COR-L47 (cell line): Measurements from ENCODE around the gene CORO1C.
"Not testable (repeated sequence)": the region's sequence is repeated elsewhere in the genome, so short reads cannot be mapped to it uniquely, and the experiment has no call there.

Experiments used
- DNase-seq: peaks from one replicate; lab custom pipeline; 2025; lab: John Stamatoyannopoulos, UW

The CORO1C gene

DNA sequence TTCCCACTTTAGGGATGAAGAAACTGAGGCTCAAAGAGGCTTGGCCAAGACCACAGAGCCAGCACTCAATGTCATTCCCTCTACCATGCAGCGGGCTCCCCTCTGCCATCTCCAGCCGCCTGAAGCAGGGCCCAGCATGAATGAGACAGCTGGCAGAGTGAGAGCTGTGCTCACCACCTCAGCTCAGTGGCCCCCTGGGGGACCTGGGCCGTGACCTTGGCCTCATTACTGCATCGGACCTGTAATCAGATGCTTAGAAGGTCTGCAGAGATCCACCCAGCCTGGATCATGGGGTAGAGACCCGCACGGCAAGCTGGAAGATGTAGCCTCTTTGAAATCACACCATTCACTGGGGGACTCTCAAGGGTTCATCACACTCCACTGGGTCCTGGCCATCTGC lies 22.7 kb upstream of the CORO1C start:
- no peak for DNase-seq

- no peak for DNase-seq
These were observed 21.1 kb upstream of the CORO1C start for GRCh38 chr12:108752387-108752786.

- no peak for DNase-seq
These were observed 20.5 kb upstream of the CORO1C start for GRCh38 chr12:108751821-108752220.

DNA sequence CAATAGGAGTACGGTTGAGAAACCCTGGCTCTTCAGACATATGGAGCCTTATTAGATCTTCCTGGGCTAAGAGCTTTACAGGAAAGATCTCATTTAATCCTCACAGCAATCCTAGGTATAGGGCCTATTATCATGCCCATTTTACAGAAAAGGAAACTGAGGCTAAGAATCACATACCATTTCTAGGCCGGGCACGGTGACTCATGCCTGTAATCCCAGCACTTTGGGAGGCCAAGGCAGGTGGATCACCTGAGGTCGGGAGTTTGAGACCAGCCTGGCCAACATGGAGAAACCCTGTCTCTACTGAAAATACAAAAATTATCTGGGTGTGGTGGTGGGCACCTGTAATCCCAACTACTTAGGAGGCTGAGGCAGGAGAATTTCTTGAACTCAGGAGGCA lies 19.7 kb upstream of the CORO1C start:
- DNase-seq: not testable (repeated sequence)

GRCh38 chr12:108750526-108750925 lies 19.2 kb upstream of the CORO1C start:
- no peak for DNase-seq

DNA sequence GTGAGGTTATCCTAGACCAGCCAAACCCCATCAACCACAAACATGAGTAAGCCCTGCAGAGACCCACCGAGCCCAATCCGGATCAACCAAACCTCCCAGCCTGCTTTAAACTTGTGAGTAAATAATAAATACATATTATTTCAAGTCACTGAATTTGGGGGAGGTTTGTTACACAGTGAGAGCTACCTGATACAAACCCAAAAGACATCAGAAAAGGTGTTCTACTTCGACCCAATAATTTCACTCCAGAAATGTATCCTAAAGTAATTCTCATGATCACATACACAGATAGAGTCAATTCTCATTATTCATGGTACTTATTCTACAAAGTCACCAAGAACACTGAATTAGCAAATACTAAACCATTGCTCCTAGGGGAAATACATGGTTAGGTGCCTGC lies 16.2 kb upstream of the CORO1C start:
- DNase-seq: no peak

DNA sequence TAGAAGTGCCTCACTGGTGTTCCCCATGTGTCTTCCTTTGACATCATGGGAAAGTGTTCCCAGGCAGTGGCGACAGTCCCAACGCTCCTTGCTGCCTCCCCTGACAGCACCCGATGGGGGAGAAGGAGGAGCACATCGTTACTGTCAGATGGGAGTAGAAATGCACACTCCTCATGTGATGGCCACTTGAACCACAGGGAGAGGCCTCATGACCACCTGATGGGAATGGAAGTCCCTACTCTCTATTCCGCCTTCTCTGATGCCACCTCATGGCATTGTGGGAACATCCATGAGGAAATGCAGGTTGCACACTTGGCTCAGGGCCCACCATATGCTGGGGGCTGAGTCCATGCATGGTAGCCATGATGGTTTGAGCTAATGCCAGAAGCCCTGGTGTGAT lies 14.3 kb upstream of the CORO1C start:
- no peak for DNase-seq

GRCh38 chr12:108744021-108744897 lies 12.9 kb upstream of the CORO1C start:
- DNase-seq: no peak

- DNase-seq: no peak
These were observed 6.9 kb upstream of the CORO1C start for GRCh38 chr12:108738170-108738569.

DNA sequence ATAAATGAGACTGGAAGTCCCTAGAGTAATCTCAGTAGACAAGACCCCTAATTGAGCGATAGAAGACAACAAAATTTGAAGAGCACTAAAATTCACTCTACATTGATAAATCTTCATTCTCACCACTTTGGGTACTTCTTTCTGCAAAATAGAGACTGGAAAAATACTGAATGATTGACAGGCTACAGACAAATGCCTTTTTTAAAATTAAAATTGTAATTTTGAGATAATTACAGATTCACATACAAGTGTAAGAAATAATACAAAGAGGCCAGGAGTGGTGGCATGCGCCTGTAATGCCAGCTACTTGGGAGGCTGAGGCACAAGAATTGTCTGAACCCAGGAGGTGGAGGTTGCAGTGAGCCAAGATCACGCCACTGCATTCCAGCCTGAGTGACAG lies 4.5 kb upstream of the CORO1C start:
- no peak for DNase-seq

DNA sequence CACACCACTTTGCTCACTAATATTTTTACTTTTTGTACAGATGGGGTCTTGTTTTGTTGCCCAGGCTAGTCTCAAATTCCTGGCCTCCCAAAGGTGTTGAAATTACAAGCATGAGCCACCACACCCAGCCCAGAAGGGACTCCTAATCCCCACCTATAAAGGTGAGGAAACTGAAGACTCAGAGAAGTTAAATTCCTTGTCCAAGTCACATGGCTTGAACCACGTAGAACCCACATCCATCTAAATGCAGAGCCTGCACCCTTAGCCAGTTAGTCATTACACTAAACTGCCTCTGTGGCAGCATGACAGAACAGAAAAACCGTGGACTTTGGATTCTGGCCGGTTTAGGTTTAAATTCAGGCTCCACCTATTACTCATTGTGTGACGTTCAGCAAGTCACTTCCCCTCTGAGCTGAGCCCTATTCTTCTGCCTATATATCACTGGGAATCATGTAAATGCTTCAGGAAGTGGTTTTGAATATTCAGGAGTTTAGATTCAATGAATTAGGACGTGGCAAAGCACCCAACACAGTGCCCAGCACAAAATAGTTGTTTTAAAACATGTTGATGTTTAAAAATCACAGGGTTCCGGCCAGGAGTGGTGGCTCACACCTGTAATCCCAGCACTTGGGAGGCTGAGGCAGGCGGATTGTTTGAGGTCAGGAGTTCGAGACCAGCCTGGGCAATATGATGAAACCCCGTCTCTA lies 3.0 kb upstream of the CORO1C start:
- no peak for DNase-seq

GRCh38 chr12:108733230-108733531 lies 1.9 kb upstream of the CORO1C start:
- DNase-seq: not testable (repeated sequence)

GRCh38 chr12:108732489-108733229 lies 1.3 kb upstream of the CORO1C start:
- DNase-seq: no peak

GRCh38 chr12:108731866-108732461 lies 646 bp upstream of the CORO1C start:
- peak; percentile 96 for DNase-seq

- DNase-seq: peak; percentile 73
These were observed 783 bp downstream of the CORO1C start for GRCh38 chr12:108730365-108731104.

DNA sequence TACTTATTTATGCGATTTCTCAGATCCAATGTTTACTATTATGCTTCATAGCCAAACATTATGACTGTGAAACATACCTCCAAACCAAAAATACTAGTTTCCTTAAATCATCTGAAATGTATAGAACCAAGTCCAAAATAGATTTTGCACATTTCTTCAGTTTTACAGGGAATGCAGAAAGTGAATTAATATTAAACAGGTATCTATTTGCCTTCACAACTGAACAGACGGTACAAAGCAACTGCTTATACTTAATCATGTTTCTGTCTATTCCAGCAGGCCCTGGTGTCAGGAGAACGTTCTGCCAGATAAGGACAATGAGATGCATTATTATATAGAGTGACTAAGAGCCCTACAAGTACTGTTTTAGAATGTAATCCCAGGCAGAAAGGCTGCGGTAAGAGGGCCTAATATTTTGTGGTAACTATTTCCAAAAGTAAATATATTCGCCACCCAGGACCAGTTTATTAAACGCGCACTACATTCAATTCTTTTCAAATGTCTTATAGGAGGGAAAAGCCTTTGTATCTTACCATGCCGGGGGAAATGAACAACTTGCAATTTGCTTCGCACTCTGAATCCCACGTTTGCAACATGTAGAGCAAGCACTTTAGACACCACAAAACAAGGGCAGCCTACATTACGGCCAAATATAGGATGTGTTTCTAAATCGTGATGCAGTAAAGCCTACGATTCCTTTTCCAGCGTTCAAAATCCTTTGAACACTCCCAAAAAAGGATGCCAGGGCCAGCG lies 1.5 kb downstream of the CORO1C start:
- no peak for DNase-seq

- DNase-seq: no peak
These were observed 2.3 kb downstream of the CORO1C start for GRCh38 chr12:108728820-108729611.

DNA sequence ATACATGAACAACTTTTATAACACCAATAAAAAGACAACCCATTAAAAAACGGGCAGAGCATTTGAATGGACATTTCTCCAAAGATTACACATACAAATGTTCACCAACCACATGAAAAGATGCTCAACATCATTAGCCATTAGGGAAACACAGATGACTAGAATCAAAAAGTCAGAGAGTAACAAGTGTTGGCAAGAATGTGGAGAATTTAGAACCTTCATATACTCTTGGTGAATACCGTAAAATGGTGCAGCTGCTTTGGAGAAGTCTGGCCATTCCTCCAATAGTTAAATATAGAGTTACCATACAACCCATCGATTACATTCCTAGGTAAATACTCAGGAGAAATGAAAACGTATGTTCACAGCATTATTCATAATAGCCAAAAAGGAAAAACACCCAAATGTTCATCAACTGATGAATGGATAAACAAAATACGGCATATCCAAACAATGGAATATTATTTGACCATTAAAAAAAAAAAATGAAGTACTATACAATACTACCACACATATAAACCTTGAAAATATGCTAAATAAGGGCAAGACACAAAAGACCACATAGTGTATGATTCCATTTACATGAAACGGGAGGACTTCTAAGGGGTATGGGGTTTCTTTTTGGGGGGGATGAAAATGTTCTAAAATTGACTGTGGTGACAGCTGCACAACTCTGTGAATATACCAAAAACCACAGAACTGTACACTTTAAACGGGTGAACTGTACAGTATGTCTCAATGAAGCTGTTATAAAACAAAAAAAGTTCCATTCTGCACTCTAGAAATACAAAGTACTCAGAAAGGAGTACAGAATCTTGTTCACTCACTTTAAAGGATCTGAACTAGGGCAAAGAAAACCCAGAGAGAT lies 3.2 kb downstream of the CORO1C start:
- no peak for DNase-seq

DNA sequence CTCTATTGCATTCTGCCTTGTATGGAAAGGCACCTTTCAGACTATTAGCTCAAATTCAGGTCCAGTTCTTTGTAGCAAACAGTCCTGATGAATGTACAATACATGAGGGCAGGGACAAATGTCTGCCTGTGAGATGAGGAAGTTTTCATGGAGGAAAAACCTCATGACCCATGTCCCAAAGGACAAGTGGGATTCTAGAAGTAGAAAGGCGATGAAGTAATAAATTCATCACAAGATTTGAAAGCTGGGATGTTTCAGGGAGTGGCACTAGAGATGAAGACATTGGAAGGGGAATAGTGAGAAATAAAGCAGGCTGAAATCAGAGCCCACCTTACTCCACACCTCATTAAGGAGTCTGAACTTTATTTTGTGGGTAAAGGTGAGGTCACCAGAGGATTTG lies 4.2 kb downstream of the CORO1C start:
- no peak for DNase-seq

DNA sequence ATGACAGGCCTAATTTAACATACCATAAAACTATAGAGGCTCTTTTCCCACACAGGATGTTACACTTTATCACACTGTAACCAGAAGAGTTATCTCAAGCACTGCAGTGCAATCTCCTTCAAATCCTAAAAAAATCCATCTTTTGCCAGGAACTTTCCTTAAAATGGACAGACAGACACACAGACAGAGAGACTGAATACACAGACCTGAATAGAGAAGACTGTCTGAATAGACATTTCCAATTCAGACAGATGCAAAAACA lies 6.5 kb downstream of the CORO1C start:
- DNase-seq: no peak
